Activated naive CD8-positive, alpha-beta T cell treated with anti-CD3 and anti-CD28 coated beads, Interleukin-2, amount 50 U/mL, for 16 hours (primary cell): Measurements from ENCODE around the gene SOWAHA.
"Not testable (repeated sequence)": the region's sequence is repeated elsewhere in the genome, so short reads cannot be mapped to it uniquely, and the experiment has no call there.

Source experiments
- DNase-seq: peaks from one replicate; pipeline ENCODE4 v3.0.0-alpha.2; 2020; ENCODE audit warnings: low read depth, low spot score

The SOWAHA gene

GRCh38 chr5:132849347-132849746 is 36.2 kb downstream of the SOWAHA start:
- no peak for DNase-seq

GRCh38 chr5:132850066-132850465 is 37.0 kb downstream of the SOWAHA start:
- DNase-seq, result no peak

GRCh38 chr5:132853323-132853722 is 40.2 kb downstream of the SOWAHA start:
- DNase-seq, result no peak

- no peak for DNase-seq
These were observed 40.7 kb downstream of the SOWAHA start for GRCh38 chr5:132853790-132854189.

GRCh38 chr5:132854301-132854700 is 41.2 kb downstream of the SOWAHA start:
- no peak for DNase-seq

DNA sequence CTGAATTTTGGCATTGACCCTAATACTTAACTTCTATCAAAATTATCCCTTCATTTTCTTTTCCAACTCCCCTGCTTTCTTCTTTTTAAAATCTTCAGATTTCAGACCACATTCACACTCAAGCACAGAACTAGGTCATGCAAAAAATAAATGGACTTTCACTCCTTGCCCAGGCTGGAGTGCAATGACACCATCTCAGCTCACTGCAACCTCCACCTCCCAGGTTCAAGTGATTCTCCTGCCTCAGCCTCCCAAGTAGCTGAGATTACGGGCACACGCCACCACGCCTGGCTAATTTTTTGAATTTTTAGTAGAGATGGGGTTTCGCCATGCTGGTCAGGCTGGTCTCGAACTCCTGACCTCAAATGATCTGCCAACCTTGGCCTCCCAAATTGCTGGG is 41.9 kb downstream of the SOWAHA start:
- not testable (repeated sequence) for DNase-seq

GRCh38 chr5:132856011-132856410 is 42.9 kb downstream of the SOWAHA start:
- DNase-seq, result no peak

- no peak for DNase-seq
These were observed 46.9 kb downstream of the SOWAHA start for GRCh38 chr5:132859889-132860437.

DNA sequence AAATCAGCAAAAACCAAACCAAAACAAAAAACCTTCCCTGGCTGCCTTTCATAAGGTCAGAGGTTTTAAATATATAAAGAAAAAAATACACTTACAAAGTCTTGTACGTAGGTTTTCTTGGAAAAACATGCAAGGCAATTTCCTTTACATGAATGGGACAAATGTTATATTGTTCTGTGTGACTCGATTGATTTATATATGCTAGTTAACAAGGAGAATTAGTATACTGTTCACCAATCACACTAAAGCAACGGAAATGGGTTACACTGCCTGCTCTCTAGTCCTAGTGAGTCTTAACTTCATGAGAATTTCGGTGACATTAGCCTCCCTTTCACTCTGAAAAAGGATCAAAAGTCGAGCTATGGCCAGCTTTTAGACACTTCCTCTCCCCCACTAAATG is 47.6 kb downstream of the SOWAHA start:
- DNase-seq, result no peak

DNA sequence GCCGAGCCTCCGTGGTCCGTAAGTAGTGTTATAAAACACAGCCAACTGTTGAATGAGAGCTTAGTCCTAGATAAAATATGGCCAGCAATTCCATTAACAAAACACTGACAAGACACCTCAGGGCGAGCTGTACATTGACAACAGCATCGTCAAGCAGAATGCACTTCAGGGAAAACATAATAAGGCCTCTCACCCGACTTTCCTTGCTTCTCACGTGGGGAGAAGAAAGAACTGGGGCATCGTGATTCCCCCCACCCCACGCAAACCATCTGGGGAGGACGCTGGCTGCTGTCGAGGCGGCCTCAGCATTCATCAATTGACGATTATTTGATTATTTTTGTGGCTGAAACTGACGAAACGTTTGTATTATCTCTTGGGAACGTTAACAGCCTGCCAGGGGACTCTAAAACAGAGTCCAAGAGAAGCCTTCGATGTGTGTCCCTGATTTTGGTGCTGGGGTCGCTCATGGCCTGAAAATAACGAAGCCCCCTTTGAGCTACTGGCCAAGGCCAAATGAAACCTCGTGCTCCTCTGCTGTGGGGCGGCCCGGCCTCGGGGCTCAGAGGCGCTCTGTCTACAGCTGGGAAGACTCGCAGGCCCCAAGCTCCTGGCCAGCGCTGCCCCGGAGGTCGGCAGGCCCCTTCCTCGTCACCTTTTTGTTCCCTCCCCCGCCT is 52.7 kb downstream of the SOWAHA start:
- DNase-seq, result no peak
